Lower leg skin (tissue), 3 donors: ENCODE measurements around the gene DNAJC4.

Experiments used
- CTCF ChIP-seq, 3 donors: fragments of 450-650 bp; IDR thresholded peaks; one replicate each; pipeline ENCODE4 v1.5.1; 2016; ENCODE audit warnings: antibody characterized with exemption in 3 of 3, mild to moderate bottlenecking in 3 of 3, moderate library complexity in 2 of 3
- POLR2A ChIP-seq, 2 donors: fragments of 450-650 bp; IDR thresholded peaks; one replicate each; pipeline ENCODE4 v1.6.1; 2016 to 2017; ENCODE audit warnings: antibody characterized with exemption in 2 of 2, mild to moderate bottlenecking in 1 of 2, moderate library complexity in 1 of 2

- no peak for TF ChIP-seq CTCF (IDR thresholded peaks at IDR 0.05)
- TF ChIP-seq POLR2A (IDR thresholded peaks at IDR 0.05) = no peak
Measured at GRCh38 chr11:64232967-64233315, 2.6 kb downstream of the DNAJC4 start.
